GM23248 (cell line): ENCODE data around the gene DYNC1H1.

Experiments
- EZH2 ChIP-seq: fragments of 200-600 bp; sonication (generic); IDR thresholded peaks from 2 replicates; pipeline ENCODE4 v1.6.1; 2018; ENCODE audit warnings: antibody characterized with exemption, mild to moderate bottlenecking; ENCODE audit not compliant: insufficient read depth, poor library complexity, severe bottlenecking
- EZH2phosphoT487 ChIP-seq: fragments of 200-600 bp; sonication (generic); IDR thresholded peaks from 2 replicates; pipeline ENCODE4 v1.6.1; 2018; ENCODE audit warnings: antibody characterized with exemption, moderate library complexity, mild to moderate bottlenecking, low read depth; ENCODE audit not compliant: insufficient read depth

- no peak for TF ChIP-seq EZH2phosphoT487
- no peak for TF ChIP-seq EZH2
Observed at GRCh38 chr14:102088012-102088792, 123.8 kb downstream of the DYNC1H1 start.
